Stimulated activated CD8-positive, alpha-beta memory T cell treated with anti-CD3 and anti-CD28 coated beads, Interleukin-12 subunit alpha, Interleukin-12 subunit beta, amount 100 ng/mL, for 24 hours (primary cell): Measurements from ENCODE around the gene IL17C.

Source experiments
- DNase-seq: peaks from one replicate; pipeline ENCODE4 v3.0.0-alpha.2; 2020; ENCODE audit errors: extremely low read depth

Gene IL17C

GRCh38 chr16:88685156-88686061 lies 47.0 kb downstream of the IL17C start:
- DNase-seq = no peak

- no peak for DNase-seq
These were observed 47.7 kb downstream of the IL17C start for GRCh38 chr16:88686062-88686438.

- peak; percentile 67 for DNase-seq
These were observed 48.3 kb downstream of the IL17C start, which contains the start of gene SNAI3 for GRCh38 chr16:88686439-88687253. Gene SNAI3 (minus strand): TSS chr16:88686507. CDS start chr16:88686406, 101 bp downstream.

GRCh38 chr16:88687254-88687576 lies 48.8 kb downstream of the IL17C start:
- no peak for DNase-seq

GRCh38 chr16:88687676-88688012 lies 49.3 kb downstream of the IL17C start:
- no peak for DNase-seq

- DNase-seq = no peak
These were observed 49.8 kb downstream of the IL17C start for GRCh38 chr16:88688013-88688778.
